H1 (cell line): ENCODE measurements around the gene CEP350. TPM values are rescaled to one million over a fixed set of nuclear protein-coding genes. Genes with fewer than 3 reads are reported as not detected.

Source experiments
- CTCF ChIA-PET: fragments of 300-600 bp; sonication (Branson Sonifier 250); formaldehyde crosslinking; loops from one replicate; lab custom pipeline; 2021; ENCODE audit not compliant: partially characterized antibody; lab: Charles Lee
- POLR2A ChIA-PET: fragments of 300-600 bp; sonication (Branson Sonifier 250); formaldehyde crosslinking; loops from one replicate; lab custom pipeline; 2021; ENCODE audit warnings: inconsistent platforms; ENCODE audit not compliant: partially characterized antibody; lab: Charles Lee
- DNase-seq, 2 experiments: peaks; one replicate each; pipeline versions ENCODE4 v3.0.0 to v3.0.0-alpha.2; 2010 to 2022; ENCODE audit warnings: low spot score in 2 of 2, low read depth in 1 of 2, mixed read lengths in 1 of 2
- FAIRE-seq: peaks from 2 replicates; lab custom pipeline; 2011; peaks lifted over from hg19 to GRCh38; lab: Jason Lieb, UNC
- H2AFZ ChIP-seq: 2 replicates; pipeline ENCODE4 v1.8.1; 2012; ENCODE audit warnings: low read length, inconsistent platforms
- H2AK5ac ChIP-seq: 2 replicates; pipeline ENCODE4 v1.6.1; 2013; ENCODE audit warnings: low read depth, low read length
- H2BK120ac ChIP-seq: replicated peaks from 2 replicates; pipeline ENCODE3; 2013; ENCODE audit warnings: low read depth, low read length, inconsistent platforms
- H2BK12ac ChIP-seq: 2 replicates; pipeline ENCODE4 v1.6.1; 2013; ENCODE audit warnings: low read depth, low read length
- H2BK15ac ChIP-seq: 2 replicates; pipeline ENCODE4 v1.6.1; 2013; ENCODE audit warnings: low read length
- H2BK20ac ChIP-seq: 2 replicates; pipeline ENCODE4 v1.6.1; 2013; ENCODE audit warnings: low read length
- H2BK5ac ChIP-seq: 2 replicates; pipeline ENCODE4 v1.6.1; 2013; ENCODE audit warnings: low read depth, low read length
- H3K14ac ChIP-seq: 2 replicates; pipeline ENCODE4 v1.6.1; 2013; ENCODE audit warnings: inconsistent platforms; ENCODE audit not compliant: insufficient read length
- H3K18ac ChIP-seq: 2 replicates; pipeline ENCODE4 v1.6.1; 2013; ENCODE audit warnings: low read length; ENCODE audit errors: extremely low read depth
- H3K23ac ChIP-seq: 2 replicates; pipeline ENCODE4 v1.6.1; 2013; ENCODE audit warnings: inconsistent platforms; ENCODE audit not compliant: insufficient read length
- H3K23me2 ChIP-seq: 2 replicates; pipeline ENCODE4 v1.6.1; 2013; ENCODE audit warnings: low read depth, low read length
- H3K27ac ChIP-seq: 2 replicates; pipeline ENCODE4 v1.6.1; 2011; ENCODE audit warnings: low read depth, low read length, inconsistent platforms
- H3K27me3 ChIP-seq, 4 experiments: replicated peaks in 1 of 4; 1 replicate in 1 of 4; 2 replicates in 3 of 4; pipeline versions ENCODE4 v1.6.1 to v1.8.1; 2011 to 2013; ENCODE audit warnings: low read length in 3 of 4, mild to moderate bottlenecking in 3 of 4, inconsistent platforms in 2 of 4, mixed read lengths in 2 of 4, moderate library complexity in 1 of 4; ENCODE audit not compliant: control insufficient read depth in 3 of 4, insufficient read depth in 3 of 4; ENCODE audit errors: extremely low read depth in 1 of 4
- H3K36me3 ChIP-seq, 4 experiments: 2 replicates each; pipeline versions ENCODE4 v1.6.1 to v1.8.1; 2011 to 2013; ENCODE audit warnings: mild to moderate bottlenecking in 4 of 4, low read length in 3 of 4, moderate library complexity in 2 of 4, control low read depth in 1 of 4, inconsistent platforms in 1 of 4; ENCODE audit not compliant: insufficient read depth in 4 of 4, control insufficient read depth in 2 of 4
- H3K4ac ChIP-seq: replicated peaks from 2 replicates; pipeline ENCODE3; 2013; ENCODE audit warnings: low read length, low read depth, mixed read lengths, inconsistent platforms; ENCODE audit not compliant: insufficient read length
- H3K4me1 ChIP-seq, 4 experiments: replicated peaks in 1 of 4; 1 replicate in 1 of 4; 2 replicates in 3 of 4; pipeline versions ENCODE4 v1.6.1 to v1.8.1; 2011 to 2013; ENCODE audit warnings: low read length in 3 of 4, inconsistent platforms in 2 of 4, mixed read lengths in 1 of 4; ENCODE audit not compliant: insufficient read depth in 4 of 4, control insufficient read depth in 3 of 4
- H3K4me2 ChIP-seq, 2 experiments: 2 replicates each; pipeline versions ENCODE4 v1.6.1 to v1.8.1; 2011 to 2013; ENCODE audit warnings: low read depth in 2 of 2, low read length in 2 of 2, control low read depth in 1 of 2, inconsistent platforms in 1 of 2, mild to moderate bottlenecking in 1 of 2; ENCODE audit not compliant: insufficient read depth in 1 of 2
- H3K4me3 ChIP-seq, 4 experiments: fragments of 200-600, 300-600 bp in 1 of 4; sonication (generic), shearing (Covaris generic), sonication (Bioruptor Twin) in 1 of 4; 2 replicates each; pipeline versions ENCODE4 v1.5.1 to v1.8.1; 2011 to 2016; ENCODE audit warnings: low read length in 4 of 4, low read depth in 3 of 4, control low read depth in 2 of 4, inconsistent platforms in 2 of 4, mild to moderate bottlenecking in 2 of 4, mixed read lengths in 1 of 4, moderate library complexity in 1 of 4; ENCODE audit not compliant: insufficient read depth in 2 of 4; ENCODE audit errors: extremely low read depth in 1 of 4
- H3K56ac ChIP-seq: replicated peaks from 2 replicates; pipeline ENCODE3; 2013; ENCODE audit warnings: low read depth, mild to moderate bottlenecking, mixed read lengths, low read length, inconsistent platforms; ENCODE audit not compliant: insufficient read length
- H3K79me1 ChIP-seq: 2 replicates; pipeline ENCODE4 v1.6.1; 2013; ENCODE audit warnings: low read depth, low read length, control low read depth
- H3K79me2 ChIP-seq, 2 experiments: 2 replicates each; pipeline versions ENCODE4 v1.6.1 to v1.8.1; 2012 to 2013; ENCODE audit warnings: low read length in 2 of 2, mild to moderate bottlenecking in 2 of 2, inconsistent platforms in 1 of 2; ENCODE audit not compliant: insufficient read depth in 2 of 2, control insufficient read depth in 1 of 2
- H3K9ac ChIP-seq, 4 experiments: replicated peaks in 1 of 4; 1 replicate in 1 of 4; 2 replicates in 3 of 4; pipeline versions ENCODE4 v1.6.1 to v1.8.1; 2011 to 2013; ENCODE audit warnings: low read depth in 3 of 4, low read length in 3 of 4, control low read depth in 2 of 4, mild to moderate bottlenecking in 2 of 4, moderate library complexity in 2 of 4, inconsistent platforms in 1 of 4; ENCODE audit errors: extremely low read depth in 1 of 4
- H3K9me3 ChIP-seq, 2 experiments: 2 replicates each; pipeline versions ENCODE4 v1.6.1 to v1.8.1; 2012 to 2013; ENCODE audit warnings: mild to moderate bottlenecking in 2 of 2, moderate library complexity in 2 of 2, control low read depth in 1 of 2, inconsistent platforms in 1 of 2, low read depth in 1 of 2, low read length in 1 of 2, mixed read lengths in 1 of 2; ENCODE audit not compliant: insufficient read depth in 2 of 2
- H4K20me1 ChIP-seq, 2 experiments: replicated peaks in 1 of 2; 2 replicates each; pipeline versions ENCODE3 to v1.8.1; 2011 to 2013; ENCODE audit warnings: inconsistent platforms in 2 of 2, low read length in 2 of 2, mild to moderate bottlenecking in 1 of 2; ENCODE audit not compliant: insufficient read depth in 2 of 2, control insufficient read depth in 1 of 2
- H4K5ac ChIP-seq: 2 replicates; pipeline ENCODE4 v1.6.1; 2013; ENCODE audit warnings: low read length, low read depth, mixed read lengths, inconsistent platforms; ENCODE audit not compliant: insufficient read length
- H4K8ac ChIP-seq: 2 replicates; pipeline ENCODE4 v1.8.0; 2013; ENCODE audit warnings: mild to moderate bottlenecking, moderate library complexity, low read length, inconsistent platforms; ENCODE audit not compliant: insufficient read depth; ENCODE audit errors: extremely low read depth
- H4K91ac ChIP-seq: replicated peaks from 2 replicates; pipeline ENCODE3; 2013; ENCODE audit warnings: low read length, mixed read lengths, inconsistent platforms; ENCODE audit not compliant: insufficient read length
- BCL11A ChIP-seq, 2 experiments: IDR thresholded peaks; one replicate each; pipeline ENCODE4 v1.6.1; 2011; ENCODE audit warnings: low read depth in 2 of 2, low read length in 2 of 2, mild to moderate bottlenecking in 2 of 2
- BRCA1 ChIP-seq: IDR thresholded peaks from 2 replicates; pipeline ENCODE4 v1.6.1; 2012; ENCODE audit warnings: low read depth, low read length, improper control_type of control experiment
- EP300 ChIP-seq, 2 experiments: IDR thresholded peaks; 1 replicate in 1 of 2; 2 replicates in 1 of 2; pipeline ENCODE4 v1.6.1; 2011 to 2012; ENCODE audit warnings: low read depth in 2 of 2, low read length in 2 of 2, mild to moderate bottlenecking in 2 of 2, borderline replicate concordance in 1 of 2, inconsistent platforms in 1 of 2, moderate library complexity in 1 of 2
- KDM4A ChIP-seq: IDR thresholded peaks from one replicate; pipeline ENCODE4 v1.7.1; 2012; ENCODE audit warnings: low read depth, mild to moderate bottlenecking, moderate library complexity, low read length, inconsistent platforms; ENCODE audit not compliant: severe bottlenecking
- PHF8 ChIP-seq: fragments of 200-600 bp; sonication (generic); conservative IDR thresholded peaks from 2 replicates; pipeline ENCODE4 v1.7.1; 2012; ENCODE audit warnings: low read depth, mild to moderate bottlenecking, inconsistent platforms, low read length, moderate library complexity
- RAD21 ChIP-seq, 2 experiments: IDR thresholded peaks in 1 of 2; conservative IDR thresholded peaks in 1 of 2; 2 replicates each; pipeline ENCODE4 v1.6.1; 2011; ENCODE audit warnings: low read depth in 2 of 2, low read length in 2 of 2, improper control_type of control experiment in 1 of 2, inconsistent platforms in 1 of 2, mild to moderate bottlenecking in 1 of 2, moderate library complexity in 1 of 2
- RNF2 ChIP-seq: fragments of 200-900, 300-1000 bp; sonication (generic); IDR thresholded peaks from 2 replicates; pipeline ENCODE4 v1.7.1; 2016; ENCODE audit warnings: borderline replicate concordance, low read depth, mild to moderate bottlenecking, antibody characterized with exemption, low read length; ENCODE audit not compliant: poor library complexity, severe bottlenecking; ENCODE audit errors: missing control alignments
- SIN3A ChIP-seq, 2 experiments: IDR thresholded peaks in 1 of 2; conservative IDR thresholded peaks in 1 of 2; 2 replicates each; pipeline ENCODE4 v1.6.1; 2011 to 2012; ENCODE audit warnings: low read length in 2 of 2, improper control_type of control experiment in 1 of 2, low read depth in 1 of 2, mild to moderate bottlenecking in 1 of 2
- TAF7 ChIP-seq: optimal IDR thresholded peaks from 2 replicates; pipeline ENCODE3; 2011; ENCODE audit warnings: low read depth, mild to moderate bottlenecking, inconsistent platforms, low read length, moderate library complexity, borderline replicate concordance
- USF2 ChIP-seq: IDR thresholded peaks from 2 replicates; pipeline ENCODE4 v1.6.1; 2011; ENCODE audit warnings: low read length, improper control_type of control experiment
- YY1 ChIP-seq: IDR thresholded peaks from 2 replicates; pipeline ENCODE4 v1.6.1; 2011; ENCODE audit warnings: low read depth, mild to moderate bottlenecking, low read length
- WGBS, 2 experiments: shearing (Covaris generic) in 1 of 2; methylation state at CpG; one replicate each; pipeline versions ENCODE4 v1.1.6 to v1.1.7; 2013 to 2015; ENCODE audit warnings: low lambda C conversion rate in 2 of 2, mixed read lengths in 2 of 2, inconsistent platforms in 1 of 2, low coverage in 1 of 2, missing lambda C conversion rate in 1 of 2; ENCODE audit not compliant: insufficient replicate concordance in 2 of 2, insufficient coverage in 1 of 2, insufficient read length in 1 of 2; ENCODE audit errors: extremely low coverage in 1 of 2, missing lambda C conversion rate in 1 of 2; 5-methylcytosine and 5-hydroxymethylcytosine counted together
- polyA plus RNA-seq, 7 experiments: library from polyadenylated mRNA; depleted of rRNA in 3 of 7; stranded (reverse) in 5 of 7; unstranded in 2 of 7; fragments of >200 nt in 5 of 7; fragments of 200-250 nt in 2 of 7; gene quantifications; 1 replicate in 5 of 7; 2 replicates in 1 of 7; 4 replicates in 1 of 7; pipeline versions ENCODE4 v1.2.1 to v1.2.3, GENCODE V29; 2011 to 2013; ENCODE audit warnings: missing spikeins in 2 of 7, mixed read lengths in 2 of 7
- total RNA-seq: library from RNA; stranded (reverse); fragmentation: NEBNext Ultra II Directional; extraction: Animal tissue kit (Norgen Biotek cat#: 25700); gene quantifications from 2 replicates; pipeline ENCODE4 v1.2.1, GENCODE V29; 2021

CEP350 gene
- total and polyA plus RNA-seq, 2 of the 8 experiments (the other 6 are each of a cell fraction or from before 2014, with no cell fraction given): 5.6 to 39.4 TPM

- H4K8ac ChIP-seq: no peak overlapping the region
- H3K18ac ChIP-seq: no peak overlapping the region
- no peaks in the 10 kb centered on the region for H3K27me3 ChIP-seq
- no peak overlapping the region for H2AK5ac ChIP-seq
- no peak overlapping the region for H2BK5ac ChIP-seq
- H3K23me2 ChIP-seq: peaks cover 8% of the 10 kb centered on the region
- H2BK15ac ChIP-seq: no peak overlapping the region
- DNase-seq: no peak
- 13% methylated on average over 3 of the region's 3 CpGs; no CpG with 5 or more reads in 1 of the 2 experiments for WGBS, 2 experiments
- peaks cover 0 to 55% of the 10 kb centered on the region in 2 experiments; a peak in 3 of 4 replicates for H3K79me2 ChIP-seq
- no peak overlapping the region for H4K91ac ChIP-seq
- H3K79me1 ChIP-seq: no peaks in the 10 kb centered on the region
- H3K23ac ChIP-seq: no peak overlapping the region
- H4K5ac ChIP-seq: no peak overlapping the region
- H2BK12ac ChIP-seq: no peak overlapping the region
- H3K36me3 ChIP-seq: no peaks in the 10 kb centered on the region
- ChIA-PET CTCF (interaction anchor here (1.3 to 2.9 kb wide), 2 partner anchors 13 to 73 kb away, joined by 3 to 7 read pairs; no protein-coding TSS in a partner anchor), POLR2A (interaction anchor here (1.1 to 2.9 kb wide), 3 partner anchors 13 to 73 kb away, joined by 3 to 16 read pairs (median 5); partner anchors contain the start of gene TOR1AIP1)
- no peak overlapping the region for H3K27ac ChIP-seq
- H3K9me3 ChIP-seq: no peaks in the 10 kb centered on the region
- no peak overlapping the region for H3K4ac ChIP-seq
- H3K56ac ChIP-seq: no peak overlapping the region
- H3K4me3 ChIP-seq: peak overlapping the region; percentile 74 to 90 (median 83)
- H4K20me1 ChIP-seq: no peaks in the 10 kb centered on the region
- H3K4me1 ChIP-seq: peaks cover 0 to 4% (median 0%) of the 10 kb centered on the region in 4 experiments; a peak in 2 of 7 replicates
- no peak overlapping the region for H2BK120ac ChIP-seq
- no peak overlapping the region for H2BK20ac ChIP-seq
- H3K4me2 ChIP-seq: peak overlapping the region; percentile 65 to 80
- H3K9ac ChIP-seq: peak overlapping the region in 2 of 4 experiments; percentile 14 to 92; a peak in 3 of 7 replicates
- no peak overlapping the region for H2AFZ ChIP-seq
- H3K14ac ChIP-seq: no peak overlapping the region
- FAIRE-seq: no peak
- TF ChIP-seq BRCA1: no peak
- no peak for TF ChIP-seq RAD21 (IDR thresholded peaks at IDR 0.05 in 1 of 2, conservative IDR thresholded peaks at IDR 0.05 in 1 of 2; ENCODE audit: low read depth in 2 of 2, low read length in 2 of 2)
- TF ChIP-seq EP300 (IDR thresholded peaks at IDR 0.05; ENCODE audit: borderline replicate concordance in 1 of 2, low read depth in 2 of 2, low read length in 2 of 2): no peak
- TF ChIP-seq BCL11A (IDR thresholded peaks at IDR 0.05; ENCODE audit: low read depth in 2 of 2, low read length in 2 of 2): no peak
- no peak for TF ChIP-seq PHF8
- no peak for TF ChIP-seq KDM4A
- TF ChIP-seq SIN3A (conservative IDR thresholded peaks at IDR 0.05 in 1 of 2, IDR thresholded peaks at IDR 0.05 in 1 of 2; ENCODE audit: low read depth in 1 of 2, low read length in 2 of 2): no peak
- no peak for TF ChIP-seq YY1
- TF ChIP-seq USF2: no peak
- no peak for TF ChIP-seq TAF7
- TF ChIP-seq RNF2: no peak
Measured at GRCh38 chr1:179955731-179956130, 1.1 kb downstream of the CEP350 start.
